ENCODE data around the gene PNRC1.
A peak's percentile ranks its signal among the peaks of the same experiment; 100 is the strongest.

Gene PNRC1

GRCh38 chr6:89098461-89098860 lies 17.9 kb downstream of the PNRC1 start:
- no peaks in the 10 kb centered on the region for H3K79me1 ChIP-seq (ENCODE audit: low read length)
- H3K4me3 ChIP-seq (ENCODE audit: low read depth, low read length), result no peak overlapping the region
- no peaks in the 10 kb centered on the region for H3K27me3 ChIP-seq (ENCODE audit: insufficient read depth, low read length)
- H2AFZ ChIP-seq (ENCODE audit: insufficient read depth, low read length, poor library complexity), result no peak overlapping the region
- no peak overlapping the region for H3K23ac ChIP-seq (ENCODE audit: low read length)
- no peak overlapping the region for H3K9ac ChIP-seq (ENCODE audit: low read length)
- H3K27ac ChIP-seq (ENCODE audit: low read depth, low read length), result no peak overlapping the region
- H3K4ac ChIP-seq (ENCODE audit: low read depth, low read length), result no peak overlapping the region
- no peak overlapping the region for H3K18ac ChIP-seq (ENCODE audit: low read length)
- H3K14ac ChIP-seq (ENCODE audit: low read length), result no peak overlapping the region
- H3K4me1 ChIP-seq (ENCODE audit: control insufficient read depth in 1 of 2, insufficient read depth in 2 of 2, low read length in 2 of 2), result no peaks in the 10 kb centered on the region
- H3K79me2 ChIP-seq (ENCODE audit: control insufficient read depth, insufficient read depth, low read length, poor library complexity), result no peaks in the 10 kb centered on the region
- no peak overlapping the region for H4K12ac ChIP-seq (ENCODE audit: low read depth, low read length)
- DNase-seq, result no peak
- no CpG with 5 or more reads among the region's 8 CpGs for WGBS (ENCODE audit: extremely low coverage, insufficient coverage, insufficient read length)
- H3K9me3 ChIP-seq (ENCODE audit: insufficient read depth, low read depth, low read length), result no peaks in the 10 kb centered on the region
- H4K91ac ChIP-seq (ENCODE audit: low read depth, low read length), result no peak overlapping the region
- no peak overlapping the region for H3K4me2 ChIP-seq (ENCODE audit: low read length)
- H2BK120ac ChIP-seq (ENCODE audit: insufficient read depth, low read length, poor library complexity), result no peak overlapping the region
- H2BK12ac ChIP-seq (ENCODE audit: low read length), result no peak overlapping the region
- H4K8ac ChIP-seq (ENCODE audit: low read depth, low read length), result no peak overlapping the region
- no peak overlapping the region for H2BK5ac ChIP-seq (ENCODE audit: low read depth, low read length, poor library complexity)
- H3K36me3 ChIP-seq (ENCODE audit: control insufficient read depth in 1 of 2, insufficient read depth in 2 of 2, low read length in 2 of 2), result peaks cover 0 to 3% of the 10 kb centered on the region in 2 experiments
- H2AK5ac ChIP-seq (ENCODE audit: low read length), result no peak overlapping the region

GRCh38 chr6:89100114-89100513 lies 19.6 kb downstream of the PNRC1 start:
- no peak overlapping the region for H3K9ac ChIP-seq (ENCODE audit: low read length)
- H3K4ac ChIP-seq (ENCODE audit: low read depth, low read length), result no peak overlapping the region
- H3K9me3 ChIP-seq (ENCODE audit: insufficient read depth, low read depth, low read length), result no peaks in the 10 kb centered on the region
- no peak overlapping the region for H4K12ac ChIP-seq (ENCODE audit: low read depth, low read length)
- no peak overlapping the region for H3K4me3 ChIP-seq (ENCODE audit: low read depth, low read length)
- no peak overlapping the region for H4K91ac ChIP-seq (ENCODE audit: low read depth, low read length)
- H3K79me2 ChIP-seq (ENCODE audit: control insufficient read depth, insufficient read depth, low read length, poor library complexity), result no peaks in the 10 kb centered on the region
- no peak overlapping the region for H2BK120ac ChIP-seq (ENCODE audit: insufficient read depth, low read length, poor library complexity)
- no peak overlapping the region for H3K4me2 ChIP-seq (ENCODE audit: low read length)
- WGBS (ENCODE audit: extremely low coverage, insufficient coverage, insufficient read length), result no CpG with 5 or more reads among the region's 2 CpGs
- H2BK12ac ChIP-seq (ENCODE audit: low read length), result no peak overlapping the region
- no peak overlapping the region for H3K27ac ChIP-seq (ENCODE audit: low read depth, low read length)
- no peaks in the 10 kb centered on the region for H3K27me3 ChIP-seq (ENCODE audit: insufficient read depth, low read length)
- no peak for DNase-seq
- no peak overlapping the region for H2AK5ac ChIP-seq (ENCODE audit: low read length)
- H2AFZ ChIP-seq (ENCODE audit: insufficient read depth, low read length, poor library complexity), result no peak overlapping the region
- H3K79me1 ChIP-seq (ENCODE audit: low read length), result no peaks in the 10 kb centered on the region
- no peak overlapping the region for H2BK5ac ChIP-seq (ENCODE audit: low read depth, low read length, poor library complexity)
- H3K23ac ChIP-seq (ENCODE audit: low read length), result no peak overlapping the region
- H3K18ac ChIP-seq (ENCODE audit: low read length), result no peak overlapping the region
- no peak overlapping the region for H4K8ac ChIP-seq (ENCODE audit: low read depth, low read length)
- H3K14ac ChIP-seq (ENCODE audit: low read length), result no peak overlapping the region
- H3K36me3 ChIP-seq (ENCODE audit: control insufficient read depth in 1 of 2, insufficient read depth in 2 of 2, low read length in 2 of 2), result peaks cover 3% of the 10 kb centered on the region in 2 experiments
- H3K4me1 ChIP-seq (ENCODE audit: control insufficient read depth in 1 of 2, insufficient read depth in 2 of 2, low read length in 2 of 2), result no peaks in the 10 kb centered on the region

- no CpG with 5 or more reads among the region's 3 CpGs for WGBS (ENCODE audit: extremely low coverage, insufficient coverage, insufficient read length)
- no peak for DNase-seq
Measured at GRCh38 chr6:89110284-89110683, 29.7 kb downstream of the PNRC1 start.

DNA sequence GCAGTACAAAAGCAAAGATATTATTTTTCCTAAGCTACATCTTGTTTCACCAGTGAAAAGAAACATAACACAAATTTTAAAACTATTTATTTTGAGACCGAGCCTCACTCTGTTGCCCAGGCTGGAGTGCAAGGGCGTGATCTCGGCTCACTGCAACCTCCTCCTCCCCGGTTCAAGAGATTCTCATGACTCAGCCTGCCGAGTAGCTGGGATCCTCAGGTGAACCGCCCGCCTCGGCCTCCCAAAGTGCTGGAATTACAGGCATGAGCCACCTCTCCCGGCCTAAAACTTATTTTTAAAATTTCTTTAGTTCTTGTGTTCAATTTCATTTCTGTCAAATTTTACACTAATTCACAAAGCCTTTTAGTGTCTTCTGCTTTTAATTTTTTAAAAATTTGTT lies 31.4 kb downstream of the PNRC1 start:
- WGBS (ENCODE audit: extremely low coverage, insufficient coverage, insufficient read length), result no CpG with 5 or more reads among the region's 9 CpGs
- no peaks in the 10 kb centered on the region for H3K79me2 ChIP-seq (ENCODE audit: control insufficient read depth, insufficient read depth, low read length, poor library complexity)
- no peak overlapping the region for H4K91ac ChIP-seq (ENCODE audit: low read depth, low read length)
- no peak overlapping the region for H3K27ac ChIP-seq (ENCODE audit: low read depth, low read length)
- no peak overlapping the region for H3K14ac ChIP-seq (ENCODE audit: low read length)
- no peak overlapping the region for H2BK120ac ChIP-seq (ENCODE audit: insufficient read depth, low read length, poor library complexity)
- DNase-seq, result peak; percentile 39 to 46
- H3K9ac ChIP-seq (ENCODE audit: low read length), result no peak overlapping the region
- no peaks in the 10 kb centered on the region for H3K27me3 ChIP-seq (ENCODE audit: insufficient read depth, low read length)
- H3K9me3 ChIP-seq (ENCODE audit: insufficient read depth, low read depth, low read length), result no peaks in the 10 kb centered on the region
- H3K4ac ChIP-seq (ENCODE audit: low read depth, low read length), result no peak overlapping the region
- no peak overlapping the region for H3K23ac ChIP-seq (ENCODE audit: low read length)
- no peak overlapping the region for H3K4me3 ChIP-seq (ENCODE audit: low read depth, low read length)
- H2AFZ ChIP-seq (ENCODE audit: insufficient read depth, low read length, poor library complexity), result no peak overlapping the region
- H2BK5ac ChIP-seq (ENCODE audit: low read depth, low read length, poor library complexity), result no peak overlapping the region
- H3K4me2 ChIP-seq (ENCODE audit: low read length), result no peak overlapping the region
- H2AK5ac ChIP-seq (ENCODE audit: low read length), result no peak overlapping the region
- no peaks in the 10 kb centered on the region for H3K36me3 ChIP-seq (ENCODE audit: control insufficient read depth in 1 of 2, insufficient read depth in 2 of 2, low read length in 2 of 2)
- no peak overlapping the region for H3K18ac ChIP-seq (ENCODE audit: low read length)
- no peaks in the 10 kb centered on the region for H3K79me1 ChIP-seq (ENCODE audit: low read length)
- H4K12ac ChIP-seq (ENCODE audit: low read depth, low read length), result no peak overlapping the region
- H3K4me1 ChIP-seq (ENCODE audit: control insufficient read depth in 1 of 2, insufficient read depth in 2 of 2, low read length in 2 of 2), result no peaks in the 10 kb centered on the region
- H2BK12ac ChIP-seq (ENCODE audit: low read length), result no peak overlapping the region
- H4K8ac ChIP-seq (ENCODE audit: low read depth, low read length), result no peak overlapping the region

More at GRCh38 chr6:89110284-89110683, 29.7 kb downstream of the PNRC1 start:
- no peak overlapping the region for H3K27ac ChIP-seq (ENCODE audit: low read depth, low read length)
- H3K14ac ChIP-seq (ENCODE audit: low read length), result no peak overlapping the region
- H3K9ac ChIP-seq (ENCODE audit: low read length), result no peak overlapping the region
- H3K79me1 ChIP-seq (ENCODE audit: low read length), result no peaks in the 10 kb centered on the region
- H4K12ac ChIP-seq (ENCODE audit: low read depth, low read length), result no peak overlapping the region
- H3K27me3 ChIP-seq (ENCODE audit: insufficient read depth, low read length), result no peaks in the 10 kb centered on the region
- H3K4me3 ChIP-seq (ENCODE audit: low read depth, low read length), result no peak overlapping the region
- no peak overlapping the region for H2BK5ac ChIP-seq (ENCODE audit: low read depth, low read length, poor library complexity)
- H3K18ac ChIP-seq (ENCODE audit: low read length), result no peak overlapping the region
- H3K4me2 ChIP-seq (ENCODE audit: low read length), result no peak overlapping the region
- no peak overlapping the region for H4K91ac ChIP-seq (ENCODE audit: low read depth, low read length)
- no peak overlapping the region for H4K8ac ChIP-seq (ENCODE audit: low read depth, low read length)
- H2BK120ac ChIP-seq (ENCODE audit: insufficient read depth, low read length, poor library complexity), result no peak overlapping the region
- H3K4me1 ChIP-seq (ENCODE audit: control insufficient read depth in 1 of 2, insufficient read depth in 2 of 2, low read length in 2 of 2), result no peaks in the 10 kb centered on the region
- no peak overlapping the region for H2BK12ac ChIP-seq (ENCODE audit: low read length)
- no peaks in the 10 kb centered on the region for H3K36me3 ChIP-seq (ENCODE audit: control insufficient read depth in 1 of 2, insufficient read depth in 2 of 2, low read length in 2 of 2)
- H3K23ac ChIP-seq (ENCODE audit: low read length), result no peak overlapping the region
- no peaks in the 10 kb centered on the region for H3K79me2 ChIP-seq (ENCODE audit: control insufficient read depth, insufficient read depth, low read length, poor library complexity)
- no peaks in the 10 kb centered on the region for H3K9me3 ChIP-seq (ENCODE audit: insufficient read depth, low read depth, low read length)
- H2AFZ ChIP-seq (ENCODE audit: insufficient read depth, low read length, poor library complexity), result no peak overlapping the region
- H3K4ac ChIP-seq (ENCODE audit: low read depth, low read length), result no peak overlapping the region
- no peak overlapping the region for H2AK5ac ChIP-seq (ENCODE audit: low read length)
